Prostate gland (tissue), 2 donors: Measurements from ENCODE around the gene SH3GLB2. TPM values are rescaled to one million over a fixed set of nuclear protein-coding genes. Genes with fewer than 3 reads are reported as not detected.

ENCODE experiments used
- DNase-seq: peaks from one replicate; pipeline ENCODE4 v3.0.0-alpha.2; 2019; ENCODE audit warnings: low spot score
- H3K27ac ChIP-seq, 2 donors: fragments of 200-600 bp; sonication (generic); 2 replicates each; pipeline ENCODE4 v1.5.1; 2017 to 2019
- H3K27me3 ChIP-seq: fragments of 200-600 bp; sonication (generic); replicated peaks from 2 replicates; pipeline ENCODE4 v1.5.1; 2019; ENCODE audit not compliant: insufficient read depth
- H3K36me3 ChIP-seq, 2 donors: fragments of 200-600 bp; sonication (generic); 1 replicate in 1 of 2; 2 replicates in 1 of 2; pipeline versions ENCODE4 v1.5.1 to v1.8.1; 2017 to 2019
- H3K4me1 ChIP-seq: fragments of 200-600 bp; sonication (generic); replicated peaks from 2 replicates; pipeline ENCODE4 v1.5.1; 2019
- H3K4me3 ChIP-seq, 2 donors: fragments of 200-600 bp; sonication (generic); 2 replicates each; pipeline ENCODE4 v1.5.1; 2017 to 2019
- H3K9me3 ChIP-seq: fragments of 200-600 bp; sonication (generic); 2 replicates; pipeline ENCODE4 v1.5.1; 2017
- POLR2A ChIP-seq: fragments of 450-650 bp; IDR thresholded peaks from one replicate; pipeline ENCODE4 v1.6.1; 2016; ENCODE audit warnings: antibody characterized with exemption, mild to moderate bottlenecking
- POLR2AphosphoS5 ChIP-seq: sonication (generic); formaldehyde crosslinking; IDR thresholded peaks from one replicate; pipeline ENCODE4 v1.6.1; 2017; ENCODE audit warnings: antibody characterized with exemption
- WGBS: methylation state at CpG from one replicate; pipeline ENCODE4 v1.1.5; 2018; 5-methylcytosine and 5-hydroxymethylcytosine counted together
- intact Hi-C: fragments of 100-400 bp; cut with DNase I; formaldehyde crosslinking; loops from one replicate; pipeline ENCODE4 v1.14.2; 2022
- total RNA-seq, 2 donors: library from RNA; depleted of rRNA; stranded (reverse); fragments of >200 nt; gene quantifications; one replicate each; pipeline ENCODE4 v1.1.0, GENCODE V29; 2016
- TF ChIP-seq, protein P1 (sequence below), 4 experiments: fragments of 200-600 bp in 2 of 4; fragments of 450-650 bp in 2 of 4; sonication (generic) in 2 of 4; IDR thresholded peaks; 1 replicate in 3 of 4; 2 replicates in 1 of 4; pipeline ENCODE4 v1.5.1; 2016 to 2019; ENCODE audit warnings: antibody characterized with exemption in 4 of 4, mild to moderate bottlenecking in 2 of 4, moderate library complexity in 2 of 4

The SH3GLB2 gene
- total RNA-seq, 2 donors from 2014 or later: 113 to 178 TPM

GRCh38 chr9:129070696-129071525 lies 42.8 kb upstream of the SH3GLB2 start:
- Histone ChIP-seq H3K4me1 (no peaks in the 10 kb centered on the region), H3K27me3 (no peaks in the 10 kb centered on the region), H3K4me3 (no peak overlapping the region), H3K9me3 (no peaks in the 10 kb centered on the region), H3K27ac (no peak overlapping the region), H3K36me3 (peaks cover 0 to 3% of the 10 kb centered on the region in 2 donors)
- DNase-seq: no peak
- TF ChIP-seq POLR2AphosphoS5 (no peak), POLR2A (no peak)
- TF ChIP-seq, protein P1, sequence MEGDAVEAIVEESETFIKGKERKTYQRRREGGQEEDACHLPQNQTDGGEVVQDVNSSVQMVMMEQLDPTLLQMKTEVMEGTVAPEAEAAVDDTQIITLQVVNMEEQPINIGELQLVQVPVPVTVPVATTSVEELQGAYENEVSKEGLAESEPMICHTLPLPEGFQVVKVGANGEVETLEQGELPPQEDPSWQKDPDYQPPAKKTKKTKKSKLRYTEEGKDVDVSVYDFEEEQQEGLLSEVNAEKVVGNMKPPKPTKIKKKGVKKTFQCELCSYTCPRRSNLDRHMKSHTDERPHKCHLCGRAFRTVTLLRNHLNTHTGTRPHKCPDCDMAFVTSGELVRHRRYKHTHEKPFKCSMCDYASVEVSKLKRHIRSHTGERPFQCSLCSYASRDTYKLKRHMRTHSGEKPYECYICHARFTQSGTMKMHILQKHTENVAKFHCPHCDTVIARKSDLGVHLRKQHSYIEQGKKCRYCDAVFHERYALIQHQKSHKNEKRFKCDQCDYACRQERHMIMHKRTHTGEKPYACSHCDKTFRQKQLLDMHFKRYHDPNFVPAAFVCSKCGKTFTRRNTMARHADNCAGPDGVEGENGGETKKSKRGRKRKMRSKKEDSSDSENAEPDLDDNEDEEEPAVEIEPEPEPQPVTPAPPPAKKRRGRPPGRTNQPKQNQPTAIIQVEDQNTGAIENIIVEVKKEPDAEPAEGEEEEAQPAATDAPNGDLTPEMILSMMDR (IDR thresholded peaks at IDR 0.05): no peak
- WGBS: 77% methylated on average over 21 of the region's 21 CpGs
- intact Hi-C loops: no loop called here

DNA sequence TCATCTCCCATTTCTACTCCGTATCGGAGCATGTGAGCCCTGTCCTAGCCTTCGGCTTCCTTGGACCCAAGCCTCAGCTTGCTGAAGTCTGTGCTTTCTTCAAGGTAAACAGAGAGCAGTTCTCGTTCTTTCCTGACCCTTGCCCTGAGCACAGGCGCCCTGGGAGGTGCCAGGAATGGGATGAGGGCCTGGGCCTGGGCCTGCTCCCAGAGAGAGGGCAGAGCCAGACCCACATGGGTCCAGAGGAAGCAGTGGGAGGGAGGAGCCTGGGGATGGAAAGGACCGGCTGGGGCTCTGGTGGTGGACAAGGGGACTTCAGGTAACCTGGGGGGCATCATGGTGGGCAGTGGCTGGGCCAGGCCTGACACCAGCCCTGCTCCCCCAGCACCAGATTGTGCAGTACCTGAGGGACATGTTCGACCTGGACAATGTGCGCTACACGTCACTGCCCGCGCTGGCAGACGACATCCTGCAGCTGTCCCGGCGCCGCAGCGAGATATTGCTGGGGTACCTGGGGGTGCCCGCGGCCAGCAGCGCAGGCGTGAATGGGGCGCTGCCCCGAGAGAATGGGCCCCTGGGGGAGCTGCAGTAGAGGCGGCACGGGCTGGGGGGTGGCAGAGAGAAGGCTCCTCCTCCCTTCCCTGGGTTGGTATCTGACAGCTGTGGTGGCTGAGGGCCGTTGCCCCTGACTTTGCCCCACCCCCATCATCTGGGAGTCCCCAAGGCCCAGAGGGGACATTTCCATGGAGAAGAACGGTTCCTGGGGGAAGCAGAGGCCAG lies 41.9 kb upstream of the SH3GLB2 start:
- DNase-seq: no peak
- intact Hi-C loops: no loop called here
- Histone ChIP-seq H3K27me3 (no peaks in the 10 kb centered on the region), H3K4me3 (no peak overlapping the region), H3K9me3 (no peaks in the 10 kb centered on the region), H3K27ac (no peak overlapping the region), H3K36me3 (peaks cover 0 to 5% of the 10 kb centered on the region in 2 donors), H3K4me1 (no peaks in the 10 kb centered on the region)
- TF ChIP-seq POLR2AphosphoS5 (no peak), POLR2A (no peak)
- TF ChIP-seq, protein P1 (IDR thresholded peaks at IDR 0.05): no peak
- 85% methylated on average over 26 of the region's 26 CpGs for WGBS

- no peak overlapping the region for H3K27ac ChIP-seq
- WGBS: 81% methylated on average over 30 of the region's 31 CpGs
- H3K9me3 ChIP-seq: no peaks in the 10 kb centered on the region
- intact Hi-C loops: no loop called here
- no peak for DNase-seq
- H3K4me3 ChIP-seq: no peak overlapping the region
- H3K4me1 ChIP-seq: no peaks in the 10 kb centered on the region
- TF ChIP-seq, protein P1 (IDR thresholded peaks at IDR 0.05): no peak
- TF ChIP-seq POLR2A (no peak), POLR2AphosphoS5 (no peak)
- no peaks in the 10 kb centered on the region for H3K27me3 ChIP-seq
- peaks cover 0 to 5% of the 10 kb centered on the region in 2 donors for H3K36me3 ChIP-seq
These were observed 41.1 kb upstream of the SH3GLB2 start for GRCh38 chr9:129068990-129069861.

DNA sequence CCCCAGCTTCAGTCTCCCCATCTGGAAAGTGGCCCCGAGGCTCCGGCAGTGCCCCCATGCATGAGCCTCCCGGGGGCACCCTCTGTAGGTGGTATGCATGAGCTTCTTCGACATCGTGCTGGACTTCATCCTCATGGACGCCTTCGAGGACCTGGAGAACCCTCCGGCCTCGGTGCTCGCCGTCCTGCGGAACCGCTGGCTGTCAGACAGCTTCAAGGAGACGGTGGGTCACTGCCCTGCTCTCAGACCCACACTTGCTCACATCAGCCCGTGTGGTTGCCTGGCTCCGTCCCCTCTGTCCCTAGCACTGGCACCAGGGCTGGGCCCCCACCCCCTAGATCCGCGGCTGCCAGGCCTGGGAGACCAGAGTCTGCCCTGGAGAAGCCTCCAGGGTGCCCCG lies 40.0 kb upstream of the SH3GLB2 start:
- DNase-seq: no peak
- intact Hi-C loops: no loop called here
- Histone ChIP-seq H3K27me3 (no peaks in the 10 kb centered on the region), H3K9me3 (no peaks in the 10 kb centered on the region), H3K4me1 (no peaks in the 10 kb centered on the region), H3K36me3 (peaks cover 3 to 5% of the 10 kb centered on the region in 2 donors), H3K4me3 (no peak overlapping the region), H3K27ac (no peak overlapping the region)
- TF ChIP-seq POLR2AphosphoS5: no peak
- TF ChIP-seq, protein P1 (IDR thresholded peaks at IDR 0.05): no peak
- WGBS: 92% methylated on average over 13 of the region's 19 CpGs
